HG02678 (cell line): ENCODE results near the gene NVL.
"Not testable (repeated sequence)": the region's sequence is repeated elsewhere in the genome, so short reads cannot be mapped to it uniquely, and the experiment has no call there.

Source experiments
- ATAC-seq: cut with Tn5 transposase; IDR thresholded peaks from one replicate; pipeline ENCODE4 v1.9.1; 2021; ENCODE audit warnings: mild to moderate bottlenecking, moderate library complexity; ENCODE audit not compliant: unreplicated experiment

Gene NVL

GRCh38 chr1:224238212-224238611, 91.8 kb downstream of the NVL start:
- ATAC-seq, result no peak

GRCh38 chr1:224237119-224237881, 92.7 kb downstream of the NVL start:
- no peak for ATAC-seq

DNA sequence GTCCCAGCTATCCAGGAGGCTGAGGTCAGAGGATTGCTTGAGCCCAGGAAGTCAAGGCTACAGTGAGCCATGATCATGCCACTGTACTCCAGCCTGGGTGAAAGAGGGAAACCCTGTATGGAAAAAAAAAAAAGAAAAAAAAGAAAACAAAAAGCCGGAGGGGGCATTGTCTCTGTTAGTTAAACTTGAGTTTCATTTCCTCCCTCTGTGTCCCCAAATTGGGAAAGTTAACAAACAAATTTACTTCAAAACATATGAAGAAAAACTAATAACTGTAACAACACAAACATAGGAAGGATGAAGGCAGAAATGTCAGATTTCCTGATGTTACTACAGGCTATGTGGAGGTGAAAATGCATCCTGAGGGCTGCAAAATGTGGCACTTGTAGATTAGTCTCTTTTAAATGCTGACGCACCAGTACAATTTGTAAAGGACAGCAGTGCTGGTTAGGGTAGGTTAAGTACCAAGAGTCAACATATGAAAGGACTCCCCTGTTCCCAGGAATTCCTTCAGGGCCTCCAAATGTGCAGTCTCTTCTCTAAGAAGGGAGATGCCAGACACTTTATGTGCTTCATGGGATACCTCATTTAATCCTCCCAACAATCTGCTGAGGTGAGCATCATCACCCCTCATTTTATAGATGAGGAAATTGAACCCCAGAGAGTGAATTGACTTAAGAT, 94.0 kb downstream of the NVL start:
- no peak for ATAC-seq

DNA sequence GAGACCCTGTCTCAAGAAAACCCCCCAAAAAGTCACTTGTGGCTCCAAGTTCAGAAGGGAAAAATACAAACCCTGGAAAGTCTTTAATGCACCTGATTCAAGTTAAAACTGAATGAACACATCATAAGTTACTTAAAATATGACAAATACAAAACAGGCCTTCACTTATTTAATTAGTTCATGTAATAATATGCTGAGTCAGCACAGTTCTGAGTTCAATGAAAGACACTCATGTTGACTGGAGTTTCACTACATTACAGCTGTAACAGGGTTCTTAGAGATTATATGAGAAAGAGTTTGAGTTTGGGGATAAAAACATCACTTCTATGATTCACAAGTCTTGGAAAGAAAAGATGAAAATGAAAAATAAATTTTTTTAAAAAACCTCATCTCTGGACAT, 96.0 kb downstream of the NVL start:
- no peak for ATAC-seq

GRCh38 chr1:224226849-224227502, 103.0 kb downstream of the NVL start:
- ATAC-seq, result no peak

- ATAC-seq, result no peak
Measured at GRCh38 chr1:224223819-224224714, 105.9 kb downstream of the NVL start.

DNA sequence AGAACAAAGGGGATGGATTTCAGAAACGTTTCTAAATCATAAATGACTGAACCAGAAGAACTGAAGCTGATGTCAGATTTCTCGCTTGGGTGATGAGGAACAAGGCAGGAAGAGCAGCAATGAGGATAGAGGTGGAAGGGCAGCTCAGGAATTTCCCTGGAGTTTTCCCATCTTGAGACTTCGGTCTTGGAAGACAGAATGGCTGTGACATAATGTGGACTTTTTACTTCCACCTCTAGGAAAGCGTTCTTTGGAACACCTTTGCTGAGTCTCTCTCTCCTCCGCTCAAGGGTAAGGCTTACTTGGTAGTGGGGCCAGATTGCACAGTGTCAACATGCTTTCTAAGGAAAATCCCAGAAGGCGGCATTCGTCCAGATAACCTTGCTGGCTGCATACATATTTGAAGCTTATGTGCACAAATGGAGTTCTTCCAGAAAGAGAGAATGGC, 110.3 kb downstream of the NVL start:
- no peak for ATAC-seq

- no peak for ATAC-seq
Measured at GRCh38 chr1:224219011-224219611, 110.9 kb downstream of the NVL start.

DNA sequence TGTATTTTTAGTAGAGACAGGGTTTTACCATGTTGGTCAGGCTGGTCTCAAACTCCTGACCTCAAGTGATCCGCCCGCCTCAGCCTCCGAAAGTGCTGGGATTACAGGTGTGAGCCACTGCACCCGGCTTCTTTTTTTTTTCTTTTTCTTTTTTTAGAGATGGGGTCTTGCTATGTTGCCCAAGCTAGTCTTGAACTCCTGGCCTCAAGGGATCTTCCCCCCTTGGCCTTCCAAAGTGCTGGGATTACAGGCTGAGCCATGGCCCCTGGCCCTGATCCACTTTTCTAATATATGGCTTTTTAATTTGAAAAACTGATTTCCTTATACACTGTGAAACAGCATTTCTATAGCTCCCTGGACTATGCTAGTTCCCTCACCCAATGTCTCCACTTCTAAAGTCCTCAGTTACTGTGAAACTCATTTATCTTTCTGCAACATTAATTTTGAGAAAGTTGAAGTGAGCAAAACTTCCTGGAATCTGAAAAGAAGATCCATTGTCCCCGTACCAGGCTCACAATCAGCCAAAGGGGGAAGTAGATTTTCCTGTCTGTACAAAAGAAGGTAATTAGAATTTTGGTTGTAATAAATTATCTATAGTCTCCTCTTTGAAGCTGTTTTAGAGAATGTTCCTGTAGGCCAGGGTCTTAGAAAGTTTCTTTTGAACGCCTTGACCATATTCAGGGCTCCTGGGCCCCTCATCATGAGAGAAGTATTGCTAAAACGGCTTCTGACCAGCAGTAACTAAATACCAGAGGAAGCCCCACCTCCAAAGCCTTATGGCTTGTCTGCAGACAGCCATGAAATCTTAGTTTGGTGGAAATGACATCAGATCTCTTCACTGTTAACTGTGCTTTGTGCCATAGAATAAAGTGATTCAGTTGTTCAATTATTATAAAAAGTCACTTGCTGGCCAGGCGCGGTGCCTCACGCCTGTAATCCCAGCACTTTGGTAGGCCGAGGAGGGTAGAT, 112.0 kb downstream of the NVL start:
- ATAC-seq, result no peak

GRCh38 chr1:224216382-224216781, 113.6 kb downstream of the NVL start:
- ATAC-seq, result no peak

GRCh38 chr1:224213438-224214119, 116.4 kb downstream of the NVL start:
- no peak for ATAC-seq

GRCh38 chr1:224212618-224213061, 117.3 kb downstream of the NVL start:
- no peak for ATAC-seq

DNA sequence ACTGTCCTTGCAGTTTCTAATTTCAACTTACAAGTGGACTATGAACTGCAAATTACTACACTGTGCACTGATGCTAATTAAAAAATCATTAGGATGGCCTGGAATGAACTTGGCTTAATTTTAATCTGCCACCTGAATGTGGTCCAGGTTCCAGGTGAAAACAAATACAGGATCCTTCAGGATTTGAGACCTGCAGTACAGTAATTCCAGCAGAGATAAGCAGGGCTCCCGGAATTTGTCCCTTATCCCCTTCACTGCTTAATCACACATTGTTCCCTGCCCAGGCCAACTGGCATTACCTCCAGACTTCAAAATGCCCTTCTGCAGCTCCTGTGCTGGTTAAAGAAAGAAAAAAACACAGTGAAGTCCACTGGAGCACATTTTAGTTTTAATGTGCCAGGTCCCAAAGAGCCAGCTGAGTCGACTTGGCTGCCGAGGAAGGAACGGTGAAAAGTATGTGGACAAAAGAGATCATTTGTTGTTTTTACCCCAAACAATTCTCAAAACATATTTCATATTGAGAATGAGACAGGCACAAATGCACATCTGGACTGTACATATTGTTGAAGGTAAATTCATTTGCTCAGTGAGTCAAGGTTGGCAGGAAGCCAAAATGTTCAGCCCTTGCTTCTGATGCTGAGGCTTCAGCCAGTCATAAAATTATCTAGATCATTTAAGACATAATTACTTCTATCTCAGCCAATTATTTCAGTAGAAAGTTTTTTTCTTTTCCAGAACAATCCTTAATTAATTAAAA, 118.6 kb downstream of the NVL start:
- ATAC-seq, result no peak

DNA sequence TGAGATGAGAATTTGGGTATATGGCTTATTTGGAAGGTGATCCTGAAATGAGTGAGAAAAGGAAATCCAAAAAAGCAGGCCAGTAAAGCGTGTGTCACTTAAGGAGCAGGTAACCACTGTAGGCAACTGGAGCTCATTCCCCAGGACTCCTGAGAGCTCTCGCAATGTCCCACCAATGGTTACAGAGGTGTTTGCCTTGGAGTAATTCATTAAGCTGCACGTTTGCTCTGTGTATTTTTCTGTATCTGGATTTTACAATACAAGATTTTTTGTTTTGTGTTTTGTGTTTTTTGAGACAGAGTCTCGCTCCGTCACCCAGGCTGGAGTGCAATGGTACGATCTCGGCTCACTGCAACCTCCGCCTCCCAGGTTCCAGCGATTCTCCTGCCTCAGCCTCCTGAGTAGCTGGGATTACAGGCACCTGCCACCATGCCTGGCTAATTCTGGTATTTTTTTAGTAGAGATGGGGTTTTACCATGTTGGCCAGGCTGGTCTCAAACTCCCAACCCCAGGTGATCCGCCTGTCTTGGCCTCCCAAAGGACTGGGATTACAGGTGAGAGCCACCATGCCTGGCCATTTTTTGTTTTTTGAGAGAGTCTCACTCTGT, 123.9 kb downstream of the NVL start:
- not testable (repeated sequence) for ATAC-seq

DNA sequence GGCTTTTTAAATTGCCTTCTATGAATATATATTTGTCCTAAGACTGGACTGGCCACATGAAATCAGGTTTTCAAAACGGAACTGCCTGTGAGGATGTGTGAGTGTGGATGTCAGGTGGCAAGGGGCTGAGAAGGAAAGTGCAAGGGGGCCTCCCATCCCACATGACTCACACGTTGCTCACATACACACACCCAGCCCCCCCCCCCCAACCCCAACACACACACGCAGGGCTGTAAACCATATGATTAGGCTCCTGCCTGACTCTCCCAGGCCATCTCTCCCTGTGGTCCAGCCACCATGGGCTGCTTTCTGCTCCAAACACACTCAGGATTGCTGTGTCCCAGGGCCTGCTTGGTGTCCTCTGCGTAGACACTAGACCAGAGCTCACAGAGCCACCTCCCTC, 124.5 kb downstream of the NVL start:
- ATAC-seq, result no peak

DNA sequence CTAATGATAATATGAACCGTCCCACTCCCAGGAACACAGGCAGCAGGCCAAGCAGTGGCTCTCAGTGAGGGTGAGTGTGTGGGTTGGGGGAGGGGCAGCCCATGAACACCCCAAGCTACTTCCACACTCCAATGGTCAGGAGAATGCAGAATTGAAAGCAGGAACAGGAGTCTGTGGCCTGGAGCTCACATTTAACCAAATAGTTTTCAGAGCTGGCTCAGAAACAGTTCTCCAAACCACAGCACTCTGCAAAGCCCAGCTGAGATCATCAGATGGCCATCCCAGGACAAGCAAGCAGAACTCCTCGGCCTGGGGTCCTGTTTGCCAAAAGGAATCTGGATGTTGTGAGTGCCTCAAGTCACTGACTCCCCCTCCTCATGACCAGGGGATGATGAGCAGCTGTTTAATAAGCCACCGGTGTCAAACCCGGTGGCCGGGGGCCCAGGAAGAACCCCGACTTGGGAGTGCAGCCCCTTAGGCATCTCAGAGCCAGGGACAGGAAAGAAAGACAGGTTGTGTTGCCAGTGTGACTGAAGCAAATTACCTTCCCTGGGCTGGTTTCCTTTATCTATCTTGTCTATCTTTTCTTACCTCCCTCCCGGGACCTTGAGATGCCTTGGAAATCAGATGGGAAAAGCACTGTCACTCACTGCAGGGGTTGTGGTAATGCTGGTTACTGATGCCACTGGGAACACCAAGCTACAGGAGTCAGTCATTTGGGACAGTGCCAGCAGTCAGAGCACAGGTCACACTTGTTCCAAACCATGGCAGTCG, 126.5 kb downstream of the NVL start:
- peak; percentile 65 for ATAC-seq

- ATAC-seq, result no peak
Measured at GRCh38 chr1:224201853-224202252, 128.1 kb downstream of the NVL start.
